IMR-90 (cell line): ENCODE measurements around the gene ZNF23. TPM values are rescaled to one million over a fixed set of nuclear protein-coding genes. Genes with fewer than 3 reads are reported as not detected.

ENCODE experiments used
- ATAC-seq: fragments of 200-7000 bp; cut with Tn5 transposase; 2 replicates; pipeline ENCODE4 v1.9.1; 2020; ENCODE audit warnings: low read depth, mild to moderate bottlenecking, moderate library complexity
- BruUV-seq: library from RNA; stranded (reverse); fragments of 400-500 nt; replicated peaks from 2 replicates; lab custom pipeline; 2021; lab: Mats Ljungman, UMichigan
- CTCF ChIA-PET: fragments of 300-600 bp; formaldehyde crosslinking; extraction: SDS; loops from one replicate; lab custom pipeline; 2021; ENCODE audit warnings: antibody characterized with exemption; lab: Yijun Ruan, JAX
- POLR2A ChIA-PET: fragments of 300-600 bp; sonication (Branson Sonifier 250); formaldehyde crosslinking; loops from one replicate; lab custom pipeline; 2022; ENCODE audit warnings: antibody characterized with exemption; ENCODE audit not compliant: unreplicated experiment; lab: Charles Lee
- DNase-seq: peaks from one replicate; pipeline ENCODE4 v3.0.0; 2013
- H2AFZ ChIP-seq: replicated peaks from 2 replicates; pipeline ENCODE3; 2013; ENCODE audit warnings: low read length, mild to moderate bottlenecking; ENCODE audit not compliant: poor library complexity
- H2AK5ac ChIP-seq: 2 replicates; pipeline ENCODE4 v1.6.1; 2013; ENCODE audit warnings: low read depth, low read length, inconsistent platforms
- H2AK9ac ChIP-seq: replicated peaks from 2 replicates; pipeline ENCODE3; 2013; ENCODE audit warnings: mild to moderate bottlenecking, low read depth, low read length, moderate library complexity; ENCODE audit not compliant: poor library complexity
- H2BK120ac ChIP-seq: 2 replicates; pipeline ENCODE4 v1.6.1; 2013; ENCODE audit warnings: low read depth, low read length, inconsistent platforms
- H2BK15ac ChIP-seq: 3 replicates; pipeline ENCODE4 v1.6.1; 2013; ENCODE audit warnings: low read depth, low read length, inconsistent platforms
- H2BK20ac ChIP-seq: 2 replicates; pipeline ENCODE4 v1.6.1; 2013; ENCODE audit warnings: low read depth, mild to moderate bottlenecking, inconsistent platforms, low read length, moderate library complexity
- H2BK5ac ChIP-seq: 2 replicates; pipeline ENCODE4 v1.6.1; 2013; ENCODE audit warnings: mild to moderate bottlenecking, low read depth, low read length, inconsistent platforms; ENCODE audit not compliant: poor library complexity, severe bottlenecking
- H3K14ac ChIP-seq: replicated peaks from 2 replicates; pipeline ENCODE4 v1.6.1; 2013; ENCODE audit warnings: low read depth, low read length, inconsistent platforms
- H3K18ac ChIP-seq: 2 replicates; pipeline ENCODE4 v1.6.1; 2013; ENCODE audit warnings: low read depth, low read length, control low read depth
- H3K23ac ChIP-seq: 2 replicates; pipeline ENCODE4 v1.6.1; 2013; ENCODE audit warnings: low read depth, low read length, inconsistent platforms
- H3K27ac ChIP-seq: 2 replicates; pipeline ENCODE4 v1.5.1; 2013; ENCODE audit warnings: mild to moderate bottlenecking, control low read depth, low read length; ENCODE audit not compliant: insufficient read depth
- H3K27me3 ChIP-seq: 2 replicates; pipeline ENCODE4 v1.6.1; 2013; ENCODE audit warnings: low read length; ENCODE audit not compliant: control insufficient read depth, insufficient read depth
- H3K36me3 ChIP-seq: 2 replicates; pipeline ENCODE4 v1.6.1; 2013; ENCODE audit warnings: low read length, mixed read lengths; ENCODE audit not compliant: control insufficient read depth, insufficient read depth
- H3K4ac ChIP-seq: 2 replicates; pipeline ENCODE4 v1.6.1; 2013; ENCODE audit warnings: low read depth, low read length, inconsistent platforms
- H3K4me1 ChIP-seq: 2 replicates; pipeline ENCODE4 v1.6.1; 2013; ENCODE audit warnings: low read length, mixed read lengths; ENCODE audit not compliant: control insufficient read depth, insufficient read depth
- H3K4me2 ChIP-seq: 2 replicates; pipeline ENCODE4 v1.6.1; 2013; ENCODE audit warnings: low read depth, mild to moderate bottlenecking, control low read depth, low read length, moderate library complexity
- H3K4me3 ChIP-seq: 2 replicates; pipeline ENCODE4 v1.5.1; 2013; ENCODE audit warnings: low read depth, mild to moderate bottlenecking, control low read depth, low read length, moderate library complexity; ENCODE audit not compliant: insufficient read depth
- H3K56ac ChIP-seq: 2 replicates; pipeline ENCODE4 v1.6.1; 2013; ENCODE audit warnings: low read length, inconsistent platforms; ENCODE audit not compliant: insufficient read depth; ENCODE audit errors: extremely low read depth
- H3K79me1 ChIP-seq, 2 experiments: 2 replicates each; pipeline ENCODE4 v1.6.1; 2013; ENCODE audit warnings: low read length in 2 of 2, inconsistent platforms in 1 of 2, low read depth in 1 of 2
- H3K9ac ChIP-seq: 2 replicates; pipeline ENCODE4 v1.6.1; 2013; ENCODE audit warnings: low read depth, low read length, control low read depth
- H3K9me1 ChIP-seq: 2 replicates; pipeline ENCODE4 v1.6.1; 2013; ENCODE audit warnings: low read length, inconsistent platforms; ENCODE audit not compliant: insufficient read depth
- H3K9me3 ChIP-seq: 2 replicates; pipeline ENCODE4 v1.6.1; 2013; ENCODE audit warnings: low read length; ENCODE audit not compliant: control insufficient read depth, insufficient read depth
- H4K20me1 ChIP-seq: 2 replicates; pipeline ENCODE4 v1.6.1; 2013; ENCODE audit warnings: low read length, inconsistent platforms; ENCODE audit not compliant: insufficient read depth
- H4K5ac ChIP-seq: 2 replicates; pipeline ENCODE4 v1.6.1; 2013; ENCODE audit warnings: mild to moderate bottlenecking, low read depth, low read length, control low read depth
- H4K8ac ChIP-seq, 2 experiments: 2 replicates each; pipeline ENCODE4 v1.6.1; 2013; ENCODE audit warnings: low read depth in 2 of 2, low read length in 2 of 2, control low read depth in 1 of 2, inconsistent platforms in 1 of 2
- H4K91ac ChIP-seq: 2 replicates; pipeline ENCODE4 v1.6.1; 2013; ENCODE audit warnings: low read depth, low read length, inconsistent platforms; ENCODE audit not compliant: insufficient read depth
- BHLHE40 ChIP-seq: fragments of 150-350 bp; IDR thresholded peaks from 2 replicates; pipeline ENCODE4 v1.6.1; 2016; ENCODE audit warnings: mild to moderate bottlenecking, low read depth, low read length
- CEBPB ChIP-seq: IDR thresholded peaks from 2 replicates; pipeline ENCODE4 v1.6.1; 2012; ENCODE audit warnings: low read depth, low read length, improper control_type of control experiment
- CHD1 ChIP-seq: IDR thresholded peaks from 2 replicates; pipeline ENCODE4 v1.6.1; 2012; ENCODE audit warnings: low read depth, low read length, improper control_type of control experiment
- MAFK ChIP-seq: IDR thresholded peaks from 2 replicates; pipeline ENCODE4 v1.6.1; 2012; ENCODE audit warnings: low read depth, low read length, improper control_type of control experiment
- NFE2L2 ChIP-seq: fragments of 150-350 bp; IDR thresholded peaks from 2 replicates; pipeline ENCODE4 v1.6.1; 2016; ENCODE audit warnings: low read depth, mild to moderate bottlenecking, low read length
- POLR2A ChIP-seq: IDR thresholded peaks from 2 replicates; pipeline ENCODE4 v1.6.1; 2012; ENCODE audit warnings: mild to moderate bottlenecking, low read depth, low read length
- RAD21 ChIP-seq: IDR thresholded peaks from 2 replicates; pipeline ENCODE4 v1.6.1; 2012; ENCODE audit warnings: low read length, improper control_type of control experiment
- RCOR1 ChIP-seq: IDR thresholded peaks from 2 replicates; pipeline ENCODE4 v1.6.1; 2012; ENCODE audit warnings: mild to moderate bottlenecking, low read length, improper control_type of control experiment; ENCODE audit not compliant: insufficient replicate concordance
- SMC3 ChIP-seq: fragments of 150-350 bp; IDR thresholded peaks from 2 replicates; pipeline ENCODE4 v1.6.1; 2016; ENCODE audit warnings: low read depth, mild to moderate bottlenecking, antibody characterized with exemption, low read length, moderate library complexity
- WGBS, 2 experiments: methylation state at CpG; one replicate each; pipeline versions ENCODE4 v1.1.5 to v1.1.7; 2013; ENCODE audit warnings: missing lambda C conversion rate in 2 of 2; ENCODE audit not compliant: insufficient read length in 1 of 2; ENCODE audit errors: extremely low coverage in 2 of 2; 5-methylcytosine and 5-hydroxymethylcytosine counted together
- dilution Hi-C: fragments of 300-500 bp; cut with HindIII; formaldehyde crosslinking; loops from one replicate; pipeline ENCODE4 v1.14.3; 2018; ENCODE audit warnings: low sequenced_read_pairs; ENCODE audit not compliant: unreplicated experiment
- in situ Hi-C: fragments of 300-500 bp; cut with MboI; formaldehyde crosslinking; loops from 3 replicates; pipeline ENCODE4 v1.14.3; 2019; ENCODE audit warnings: low sequenced_read_pairs, inconsistent platforms, mixed read lengths
- intact Hi-C: fragments of 100-400 bp; cut with micrococcal nuclease; formaldehyde crosslinking; loops from 2 replicates; pipeline ENCODE4 v1.10.0; 2022
- polyA plus RNA-seq, 3 experiments: library from polyadenylated mRNA; depleted of rRNA; stranded (reverse); fragments of >200 nt; gene quantifications; 2 replicates each; pipeline ENCODE4 v1.2.3, GENCODE V29; 2012; ENCODE audit warnings: low replicate concordance in 1 of 3
- total RNA-seq: library from RNA; depleted of rRNA; stranded (reverse); fragments of >200 nt; gene quantifications from 2 replicates; pipeline ENCODE4 v1.2.3, GENCODE V29; 2012
- TF ChIP-seq, protein P1 (sequence below): fragments of 150-350 bp; IDR thresholded peaks from 2 replicates; pipeline ENCODE4 v1.6.1; 2017; ENCODE audit warnings: mild to moderate bottlenecking, antibody characterized with exemption, low read length, low read depth
- TF ChIP-seq, protein P2 (sequence below): conservative IDR thresholded peaks from 2 replicates; pipeline ENCODE4 v1.5.1; 2012; ENCODE audit warnings: mild to moderate bottlenecking, low read depth, low read length, improper control_type of control experiment

The ZNF23 gene
- total and polyA plus RNA-seq, 2 of the 4 experiments (the other 2 are of a cell fraction), result 7.5 to 8.8 TPM

DNA sequence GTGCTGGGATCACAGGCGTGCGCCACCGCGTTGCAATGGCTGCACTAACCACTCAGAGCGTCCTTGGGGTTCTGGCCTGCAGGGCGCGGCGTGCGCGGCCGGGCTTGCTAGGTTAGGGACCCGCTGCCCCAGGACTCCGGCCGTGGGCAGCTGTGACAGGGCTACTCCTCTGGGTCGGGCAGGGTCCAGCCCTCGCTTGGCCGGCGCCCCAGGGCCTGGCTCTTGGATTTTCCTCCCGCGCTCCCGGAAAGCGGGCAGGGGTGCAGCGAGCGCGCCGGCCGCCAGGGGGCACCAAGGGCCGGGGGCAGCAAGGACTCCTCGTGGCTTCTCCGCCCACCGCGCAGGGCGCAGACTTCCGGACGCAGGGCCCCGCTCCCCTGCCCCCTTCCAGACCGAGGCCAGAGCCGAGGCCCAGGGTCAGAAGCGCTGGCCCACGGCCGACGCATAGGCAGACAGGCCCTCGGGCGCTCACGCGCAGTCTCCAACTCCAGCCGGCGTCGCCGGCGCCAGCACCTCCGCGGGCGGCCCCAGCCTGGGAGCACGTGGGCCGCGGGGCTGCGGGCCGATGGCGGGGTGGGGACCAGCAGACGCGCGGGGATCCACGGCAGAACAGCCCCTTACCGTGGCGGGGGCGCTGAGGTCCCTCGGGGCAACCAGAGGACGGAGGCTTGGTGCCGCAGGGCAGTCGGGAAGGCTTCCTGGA is 20.5 kb downstream of the ZNF23 start:
- no peaks in the 10 kb centered on the region for H3K4me1 ChIP-seq
- no peak overlapping the region for H3K27ac ChIP-seq
- dilution Hi-C loops, result no loop called here
- no peak overlapping the region for H4K91ac ChIP-seq
- ChIA-PET POLR2A (no interaction called here), CTCF (no interaction called here)
- no peaks in the 10 kb centered on the region for H3K79me1 ChIP-seq
- no peak overlapping the region for H3K23ac ChIP-seq
- no peak overlapping the region for H3K4me3 ChIP-seq
- DNase-seq (no peak), ATAC-seq (no peak)
- H2AK9ac ChIP-seq, result no peak overlapping the region
- no peaks in the 10 kb centered on the region for H4K20me1 ChIP-seq
- no TSS peak for BruUV-seq
- H3K9me3 ChIP-seq, result peaks cover 42% of the 10 kb centered on the region
- H3K14ac ChIP-seq, result no peak overlapping the region
- in situ Hi-C loops, result no loop called here
- no peak overlapping the region for H2BK15ac ChIP-seq
- no peak overlapping the region for H2AFZ ChIP-seq
- no peak overlapping the region for H3K56ac ChIP-seq
- no peak overlapping the region for H2AK5ac ChIP-seq
- WGBS, 2 experiments, result 37% methylated on average over 24 of the region's 71 CpGs; no CpG with 5 or more reads in 1 of the 2 experiments
- no peak overlapping the region for H4K8ac ChIP-seq
- peaks cover 1% of the 10 kb centered on the region for H3K27me3 ChIP-seq
- no peak overlapping the region for H3K18ac ChIP-seq
- no peak overlapping the region for H2BK20ac ChIP-seq
- no peak for TF ChIP-seq RCOR1
- TF ChIP-seq NFE2L2, result no peak
- TF ChIP-seq, protein P1, sequence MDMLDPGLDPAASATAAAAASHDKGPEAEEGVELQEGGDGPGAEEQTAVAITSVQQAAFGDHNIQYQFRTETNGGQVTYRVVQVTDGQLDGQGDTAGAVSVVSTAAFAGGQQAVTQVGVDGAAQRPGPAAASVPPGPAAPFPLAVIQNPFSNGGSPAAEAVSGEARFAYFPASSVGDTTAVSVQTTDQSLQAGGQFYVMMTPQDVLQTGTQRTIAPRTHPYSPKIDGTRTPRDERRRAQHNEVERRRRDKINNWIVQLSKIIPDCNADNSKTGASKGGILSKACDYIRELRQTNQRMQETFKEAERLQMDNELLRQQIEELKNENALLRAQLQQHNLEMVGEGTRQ, result no peak
- TF ChIP-seq, protein P2, sequence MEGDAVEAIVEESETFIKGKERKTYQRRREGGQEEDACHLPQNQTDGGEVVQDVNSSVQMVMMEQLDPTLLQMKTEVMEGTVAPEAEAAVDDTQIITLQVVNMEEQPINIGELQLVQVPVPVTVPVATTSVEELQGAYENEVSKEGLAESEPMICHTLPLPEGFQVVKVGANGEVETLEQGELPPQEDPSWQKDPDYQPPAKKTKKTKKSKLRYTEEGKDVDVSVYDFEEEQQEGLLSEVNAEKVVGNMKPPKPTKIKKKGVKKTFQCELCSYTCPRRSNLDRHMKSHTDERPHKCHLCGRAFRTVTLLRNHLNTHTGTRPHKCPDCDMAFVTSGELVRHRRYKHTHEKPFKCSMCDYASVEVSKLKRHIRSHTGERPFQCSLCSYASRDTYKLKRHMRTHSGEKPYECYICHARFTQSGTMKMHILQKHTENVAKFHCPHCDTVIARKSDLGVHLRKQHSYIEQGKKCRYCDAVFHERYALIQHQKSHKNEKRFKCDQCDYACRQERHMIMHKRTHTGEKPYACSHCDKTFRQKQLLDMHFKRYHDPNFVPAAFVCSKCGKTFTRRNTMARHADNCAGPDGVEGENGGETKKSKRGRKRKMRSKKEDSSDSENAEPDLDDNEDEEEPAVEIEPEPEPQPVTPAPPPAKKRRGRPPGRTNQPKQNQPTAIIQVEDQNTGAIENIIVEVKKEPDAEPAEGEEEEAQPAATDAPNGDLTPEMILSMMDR, result peak; percentile 25; the same call in 1 of the 2 replicates
- TF ChIP-seq SMC3, result 0 out of 2 replicates have a peak, but pooled peaks have one; percentile 10
- TF ChIP-seq CEBPB, result no peak
- TF ChIP-seq MAFK, result no peak
- TF ChIP-seq CHD1, result no peak
- TF ChIP-seq POLR2A, result no peak
- no peak for TF ChIP-seq BHLHE40
- TF ChIP-seq RAD21, result no peak
- no peaks in the 10 kb centered on the region for H3K9me1 ChIP-seq
- H4K5ac ChIP-seq, result no peak overlapping the region
- H3K9ac ChIP-seq, result no peak overlapping the region
- H2BK120ac ChIP-seq, result no peak overlapping the region
- no peaks in the 10 kb centered on the region for H3K36me3 ChIP-seq
- no peak overlapping the region for H3K4ac ChIP-seq
- no peak overlapping the region for H3K4me2 ChIP-seq
- H2BK5ac ChIP-seq, result no peak overlapping the region
- intact Hi-C loops, result no loop called here
